Adipose tissue (tissue), 3 donors: Measurements from ENCODE around the gene PODXL2. TPM values are rescaled to one million over a fixed set of nuclear protein-coding genes. Genes with fewer than 3 reads are reported as not detected.

Source experiments
- H3K27ac ChIP-seq: one replicate; pipeline ENCODE4 v1.5.1; 2013; ENCODE audit warnings: low read depth, low read length
- WGBS, 3 donors: extraction: QIAGEN DNeasy Blood & Tissue Kit; methylation state at CpG; one replicate each; pipeline ENCODE4 v1.1.7; 2013; 5-methylcytosine and 5-hydroxymethylcytosine counted together
- polyA plus RNA-seq, 3 donors: library from polyadenylated mRNA; stranded (reverse); fragments of 200-250 nt; gene quantifications; one replicate each; pipeline ENCODE4 v1.2.3, GENCODE V29; 2013
- donor health status: healthy with polysubstance abuse.
- donor health status: Bipolar disorder and iron deficiency.
- donor health status: healthy.

Gene PODXL2
- polyA plus RNA-seq, 3 donors = 1.6 to 7.2 (median 4.3) TPM

- H3K27ac ChIP-seq = no peak overlapping the region
- 56 to 66% (median 65%) methylated on average over 13 of the region's 13 CpGs for WGBS, 3 donors
Observed at GRCh38 chr3:127722091-127722784, 93.3 kb downstream of the PODXL2 start.

Other genes with a start within 250 kb of the PODXL2 start
- gene TPRA1, start 38.5 kb upstream of the PODXL2 start, polyA plus RNA-seq = 10 to 100 TPM; 24.7 to 27.0 (median 26.9) TPM
- gene MCM2, start 30.8 kb upstream of the PODXL2 start, polyA plus RNA-seq = 1 to 10 TPM; 2.0 to 3.8 (median 3.1) TPM
- gene ABTB1, start 43.8 kb downstream of the PODXL2 start, polyA plus RNA-seq = 10 to 100 TPM; 26.0 to 78.4 (median 54.4) TPM
- gene MGLL, start 193.3 kb downstream of the PODXL2 start, polyA plus RNA-seq = 100 to 1,000 TPM in 1 of 3 donors, 10 to 100 TPM in 2; 21.7 to 137 (median 72.9) TPM